GM19240 (cell line): ENCODE measurements around the gene ARHGEF19.
"Not testable (repeated sequence)": the region's sequence is repeated elsewhere in the genome, so short reads cannot be mapped to it uniquely, and the experiment has no call there.

Source experiments
- DNase-seq: peaks from one replicate; pipeline ENCODE4 v3.0.0; 2011; ENCODE audit warnings: low spot score; ENCODE audit not compliant: insufficient read length

ARHGEF19 gene

GRCh38 chr1:16205334-16205671, 7.1 kb downstream of the ARHGEF19 start:
- no peak for DNase-seq

- DNase-seq: no peak
These were observed 7.7 kb downstream of the ARHGEF19 start for GRCh38 chr1:16204634-16205333.

GRCh38 chr1:16204216-16204615, 8.2 kb downstream of the ARHGEF19 start:
- DNase-seq: no peak

GRCh38 chr1:16203550-16203949, 8.9 kb downstream of the ARHGEF19 start:
- no peak for DNase-seq

GRCh38 chr1:16202281-16203210, 9.9 kb downstream of the ARHGEF19 start:
- DNase-seq: no peak

GRCh38 chr1:16199700-16200099, 12.8 kb downstream of the ARHGEF19 start:
- no peak for DNase-seq

GRCh38 chr1:16199157-16199501, 13.3 kb downstream of the ARHGEF19 start:
- DNase-seq: no peak

GRCh38 chr1:16198444-16199156, 13.9 kb downstream of the ARHGEF19 start:
- DNase-seq: no peak

- no peak for DNase-seq
These were observed 15.6 kb downstream of the ARHGEF19 start for GRCh38 chr1:16196874-16197273.

GRCh38 chr1:16196139-16196538, 16.3 kb downstream of the ARHGEF19 start:
- DNase-seq: not testable (repeated sequence)

- no peak for DNase-seq
These were observed 16.9 kb downstream of the ARHGEF19 start for GRCh38 chr1:16195518-16195905.

- DNase-seq: no peak
These were observed 20.4 kb downstream of the ARHGEF19 start for GRCh38 chr1:16191916-16192546.

GRCh38 chr1:16191309-16191708, 21.1 kb downstream of the ARHGEF19 start:
- DNase-seq: no peak

GRCh38 chr1:16189921-16190621, 22.4 kb downstream of the ARHGEF19 start:
- DNase-seq: no peak

- no peak for DNase-seq
These were observed 23.4 kb downstream of the ARHGEF19 start for GRCh38 chr1:16189003-16189402.

- peak; percentile 71 for DNase-seq
These were observed 24.6 kb downstream of the ARHGEF19 start for GRCh38 chr1:16187748-16188401.

GRCh38 chr1:16186655-16187235, 25.7 kb downstream of the ARHGEF19 start:
- DNase-seq: no peak

GRCh38 chr1:16184557-16185303, 27.7 kb downstream of the ARHGEF19 start:
- DNase-seq: no peak

- no peak for DNase-seq
These were observed 28.5 kb downstream of the ARHGEF19 start for GRCh38 chr1:16183765-16184556.
